Ramos (cell line): ENCODE results near the gene TEX35.

Experiments
- in situ Hi-C: fragments of 300-500 bp; cut with MboI; formaldehyde crosslinking; loops from one replicate; pipeline ENCODE4 v1.14.3; 2022; ENCODE audit warnings: low sequenced_read_pairs; ENCODE audit not compliant: unreplicated experiment

The TEX35 gene

DNA sequence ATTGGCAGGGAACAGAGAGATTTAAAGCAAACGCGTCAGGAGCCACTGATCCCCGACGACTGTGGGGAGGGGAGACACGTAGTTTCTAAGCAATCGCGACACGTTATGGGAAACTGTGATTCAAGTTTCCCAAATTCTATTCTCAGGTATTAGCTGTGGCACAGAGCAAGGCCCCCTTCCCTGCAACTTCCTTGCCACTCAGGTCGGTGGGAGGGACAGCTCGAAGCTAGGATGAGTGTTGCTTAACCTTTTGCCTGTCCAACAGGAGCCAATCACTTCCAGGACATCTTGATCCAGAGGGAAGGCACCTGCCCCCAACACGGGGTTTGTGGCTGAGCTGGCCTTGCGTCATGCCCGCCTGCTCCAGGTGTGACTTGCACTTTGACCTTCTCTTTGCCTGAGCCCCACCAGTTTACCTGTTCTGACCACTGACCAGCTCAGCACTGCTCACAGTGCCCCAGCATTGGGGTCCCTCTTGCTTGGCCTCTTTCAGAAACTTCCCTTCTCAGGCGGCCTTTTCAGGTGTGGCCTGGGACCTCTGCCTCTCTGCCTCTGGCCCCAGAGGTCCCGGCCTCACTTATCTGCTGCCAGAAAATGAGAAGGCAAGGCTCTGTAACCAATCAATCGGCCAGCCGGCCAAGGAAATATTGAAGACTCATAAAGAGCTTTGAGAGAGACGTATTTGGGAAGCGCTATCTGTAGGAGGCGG lies 24.6 kb downstream of the TEX35 start:
- in situ Hi-C loops, result loop anchor here (10.0 kb wide), 1 partner anchor 547 kb away; the partner anchor contains the start of gene TOR3A

DNA sequence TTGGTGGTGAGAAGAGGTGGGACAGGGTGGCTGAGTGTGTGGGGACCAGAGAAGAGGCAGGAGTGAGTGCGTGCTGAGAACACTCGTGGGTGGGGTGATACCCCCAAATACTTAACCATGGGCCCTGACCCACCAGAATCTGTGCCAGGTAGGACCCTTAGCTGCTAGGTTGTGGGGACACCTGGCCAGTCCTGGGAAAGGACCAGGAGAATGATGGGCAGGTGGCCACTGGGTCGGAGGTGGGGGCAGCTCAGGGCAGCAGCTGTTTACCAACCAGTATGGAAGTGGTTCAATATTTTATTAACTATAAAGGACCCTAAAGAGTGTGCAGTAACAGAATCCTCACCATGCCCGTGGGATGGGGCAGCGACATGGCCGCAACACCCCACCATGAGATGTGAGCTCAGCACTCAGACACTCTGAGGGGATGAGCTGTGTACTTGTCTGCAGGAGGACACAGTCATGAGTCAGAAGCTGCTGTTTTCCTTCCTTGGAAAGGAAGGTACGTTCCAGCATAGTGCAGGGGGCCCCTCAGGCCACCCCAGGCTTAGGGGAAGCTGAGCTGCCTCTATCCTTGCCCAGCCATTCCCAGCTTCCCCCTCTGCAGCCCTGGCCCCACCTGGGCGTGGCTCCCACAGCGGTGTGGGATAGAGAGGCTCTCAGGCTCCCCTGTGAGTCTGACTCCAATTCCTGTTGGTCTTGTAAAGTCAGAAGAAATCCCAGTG lies 25.4 kb downstream of the TEX35 start:
- in situ Hi-C loops, result loop anchor here (10.0 kb wide), 1 partner anchor 546 kb away; the partner anchor contains the start of gene TOR3A

GRCh38 chr1:178539291-178539690 lies 26.4 kb downstream of the TEX35 start:
- in situ Hi-C loops, result loop anchor here (10.0 kb wide), 1 partner anchor 546 kb away; the partner anchor contains the start of gene TOR3A

GRCh38 chr1:178540204-178540603 lies 27.3 kb downstream of the TEX35 start:
- in situ Hi-C loops, result no loop called here

GRCh38 chr1:178540646-178541045 lies 27.7 kb downstream of the TEX35 start:
- in situ Hi-C loops, result no loop called here

DNA sequence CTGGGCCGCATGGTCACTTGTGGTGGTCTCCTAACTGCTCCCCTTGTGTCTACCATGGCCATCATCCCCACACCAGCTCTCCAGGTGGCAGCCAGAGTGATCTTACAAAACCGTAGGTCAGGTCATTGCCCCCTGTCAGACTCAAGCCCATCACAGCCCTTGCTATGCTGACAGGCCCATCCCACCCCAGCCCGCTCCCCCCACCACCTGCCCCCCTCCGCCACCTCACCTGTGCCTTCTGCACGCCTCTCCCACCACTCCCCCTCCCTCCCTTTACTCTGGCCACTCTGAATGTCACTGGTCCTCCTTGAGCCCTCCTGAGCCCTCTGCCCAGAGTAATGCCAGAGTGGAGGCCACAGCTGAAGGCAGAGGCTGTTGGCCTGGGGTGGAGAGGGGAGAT lies 28.5 kb downstream of the TEX35 start:
- in situ Hi-C loops, result no loop called here

DNA sequence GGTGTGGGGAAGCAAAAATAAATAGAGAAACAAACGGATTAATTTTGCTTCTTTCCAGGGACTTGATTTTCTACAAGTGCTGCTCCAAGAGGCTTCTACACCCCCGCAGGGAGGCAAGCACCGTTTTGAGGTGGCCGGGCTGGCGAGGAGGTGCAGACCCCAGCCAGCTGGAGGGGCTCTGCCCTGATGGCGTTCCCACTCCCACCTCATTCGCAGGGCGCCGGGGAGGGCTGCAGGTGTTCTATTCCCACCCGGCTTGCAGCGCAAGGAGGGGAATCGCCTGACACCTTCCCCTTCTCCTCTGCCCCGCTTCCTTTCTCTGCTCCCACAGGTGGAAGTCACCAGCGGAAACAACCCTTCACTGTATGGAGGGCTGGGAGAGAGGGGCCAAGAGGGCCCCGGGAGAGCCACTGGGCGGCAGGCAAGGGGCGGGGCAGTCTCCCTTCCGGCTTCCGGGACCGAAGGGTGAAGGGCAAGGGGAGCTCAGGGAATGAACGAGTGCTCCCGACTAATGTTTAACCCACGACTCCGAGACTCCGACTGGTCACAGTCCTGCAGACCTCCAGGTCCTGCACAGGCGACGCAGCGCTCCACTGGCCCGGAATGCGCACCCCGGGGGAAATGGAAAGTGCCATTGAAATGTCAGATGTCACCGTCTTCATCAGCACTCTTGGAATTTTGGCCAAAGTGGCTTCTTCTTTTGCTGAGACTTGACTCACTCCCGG lies 29.1 kb downstream of the TEX35 start:
- in situ Hi-C loops, result no loop called here

DNA sequence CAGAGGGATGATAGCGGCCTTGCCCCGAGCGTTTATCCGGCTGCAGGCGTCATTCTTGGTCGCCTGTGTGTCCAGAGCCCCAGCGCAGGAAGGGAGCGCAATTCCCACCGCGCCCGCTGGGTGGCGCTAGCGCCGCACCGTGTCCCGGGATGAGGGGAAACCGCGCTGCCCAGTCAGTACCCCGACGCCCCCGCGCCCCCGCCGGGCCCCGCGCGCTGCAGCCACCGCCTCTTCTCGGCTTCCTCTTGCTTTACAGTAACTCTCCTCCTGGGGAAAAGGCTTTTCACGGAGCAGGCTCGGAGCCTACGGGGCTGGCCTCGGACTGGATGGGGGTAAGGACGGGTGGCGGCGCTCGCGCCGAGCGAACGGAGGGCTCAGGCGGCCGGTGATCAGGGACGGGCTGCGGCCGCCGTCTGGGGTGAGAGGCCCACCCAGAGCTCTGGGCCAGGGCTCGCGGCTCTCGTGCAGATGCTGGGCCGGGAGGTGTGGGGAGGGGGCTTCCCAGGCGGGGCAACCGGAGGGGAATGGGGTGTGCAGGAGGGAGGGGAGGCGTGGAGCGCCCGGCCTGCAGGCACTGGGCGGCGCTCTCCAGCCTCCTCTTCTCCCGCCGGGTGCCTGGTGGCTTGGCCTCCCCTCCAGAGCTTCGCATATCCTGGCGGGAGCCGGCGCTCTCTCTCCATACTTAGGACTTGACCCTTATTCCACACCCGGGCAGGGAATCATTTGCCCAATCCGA lies 29.8 kb downstream of the TEX35 start:
- in situ Hi-C loops, result no loop called here

GRCh38 chr1:178543290-178543607 lies 30.3 kb downstream of the TEX35 start:
- in situ Hi-C loops, result no loop called here

DNA sequence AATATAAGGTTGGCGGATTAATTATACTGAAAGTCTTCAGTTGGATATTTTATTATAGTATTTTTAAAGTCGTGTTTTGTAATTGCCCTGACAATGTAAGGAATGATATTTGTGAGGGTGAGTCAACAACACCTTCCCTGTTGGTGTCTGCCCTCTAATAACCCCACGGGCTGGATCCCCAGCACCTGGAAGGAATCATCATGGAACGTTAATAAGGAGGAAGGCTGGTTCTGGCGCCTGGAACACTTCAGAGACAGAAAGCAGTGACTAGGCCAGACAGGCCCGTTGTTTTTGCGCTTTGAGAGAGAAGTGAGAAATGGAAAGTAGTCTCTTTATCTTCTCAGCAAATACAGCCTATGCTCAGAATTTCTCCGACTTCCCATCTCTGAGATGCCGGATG lies 31.6 kb downstream of the TEX35 start:
- in situ Hi-C loops, result no loop called here

DNA sequence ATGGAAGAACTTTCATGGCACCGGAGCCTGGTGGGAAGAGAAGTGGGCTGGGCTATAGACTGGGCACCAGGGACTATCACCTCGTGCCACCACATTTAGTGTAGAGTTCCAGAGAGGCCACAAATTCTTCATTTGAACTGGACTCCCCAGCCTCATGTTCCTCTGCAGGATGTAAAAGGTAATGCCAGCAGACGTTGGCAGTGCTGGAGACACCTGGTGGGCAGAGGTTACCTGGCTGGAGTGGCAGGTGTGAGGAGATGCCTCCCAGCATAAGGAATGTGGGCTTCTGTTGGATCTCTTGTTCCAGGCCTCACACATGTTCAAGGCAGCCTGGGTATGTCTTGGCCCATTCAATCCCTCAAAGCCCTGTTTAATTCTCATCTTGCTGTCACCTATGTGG lies 35.2 kb downstream of the TEX35 start:
- in situ Hi-C loops, result no loop called here

GRCh38 chr1:178551307-178551706 lies 38.4 kb downstream of the TEX35 start:
- in situ Hi-C loops, result loop anchor here (10.0 kb wide), 1 partner anchor 193 kb away; no protein-coding TSS in a partner anchor

DNA sequence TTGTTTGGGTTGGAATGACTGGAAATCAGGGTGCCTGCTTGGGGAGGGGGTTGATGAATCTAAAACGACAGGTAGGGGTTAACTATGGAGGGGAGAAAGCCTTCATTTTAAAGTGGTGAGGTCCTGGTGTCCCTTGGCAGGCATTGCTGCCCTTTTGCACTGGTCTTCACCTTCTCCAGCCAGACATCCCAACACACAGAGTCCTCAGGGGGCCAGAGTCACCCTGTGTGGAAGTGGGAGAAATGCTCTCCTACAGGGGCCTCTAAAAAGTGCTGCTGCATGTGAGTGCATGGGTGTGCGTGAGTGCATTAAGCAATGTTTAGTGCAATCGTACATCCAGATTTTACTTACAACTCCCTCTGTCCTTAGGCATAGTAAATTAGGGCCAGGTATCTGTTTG lies 39.0 kb downstream of the TEX35 start:
- in situ Hi-C loops, result loop anchor here (10.0 kb wide), 1 partner anchor 193 kb away; no protein-coding TSS in a partner anchor

- in situ Hi-C loops, result loop anchor here (10.0 kb wide), 1 partner anchor 192 kb away; no protein-coding TSS in a partner anchor
Observed at GRCh38 chr1:178552856-178553255, 39.9 kb downstream of the TEX35 start.

GRCh38 chr1:178554351-178554750 lies 41.4 kb downstream of the TEX35 start:
- in situ Hi-C loops, result loop anchor here (10.0 kb wide), 1 partner anchor 190 kb away; no protein-coding TSS in a partner anchor

- in situ Hi-C loops, result loop anchor here (10.0 kb wide), 1 partner anchor 189 kb away; no protein-coding TSS in a partner anchor
Observed at GRCh38 chr1:178555613-178556012, 42.7 kb downstream of the TEX35 start.

DNA sequence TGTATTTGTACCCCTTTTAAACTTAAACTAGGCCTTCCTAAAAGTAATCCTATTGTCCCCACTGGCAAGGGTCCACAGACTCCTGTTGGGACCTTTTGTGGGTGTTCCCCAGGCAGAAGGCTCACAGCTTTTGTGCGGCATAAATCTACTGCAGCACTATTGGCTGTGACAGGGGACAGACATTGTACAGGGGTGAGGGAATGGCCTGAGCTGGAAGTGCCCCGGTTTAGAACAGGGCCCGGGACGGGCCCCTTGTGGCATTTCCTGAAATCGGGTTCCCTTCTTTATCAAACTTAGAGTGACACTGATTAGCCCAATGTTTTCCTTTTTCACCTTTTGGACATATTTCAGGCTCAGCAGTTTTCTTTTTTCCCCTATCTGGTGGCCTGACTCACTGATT lies 45.9 kb downstream of the TEX35 start:
- in situ Hi-C loops, result loop anchor here (10.0 kb wide), 1 partner anchor 186 kb away; no protein-coding TSS in a partner anchor

DNA sequence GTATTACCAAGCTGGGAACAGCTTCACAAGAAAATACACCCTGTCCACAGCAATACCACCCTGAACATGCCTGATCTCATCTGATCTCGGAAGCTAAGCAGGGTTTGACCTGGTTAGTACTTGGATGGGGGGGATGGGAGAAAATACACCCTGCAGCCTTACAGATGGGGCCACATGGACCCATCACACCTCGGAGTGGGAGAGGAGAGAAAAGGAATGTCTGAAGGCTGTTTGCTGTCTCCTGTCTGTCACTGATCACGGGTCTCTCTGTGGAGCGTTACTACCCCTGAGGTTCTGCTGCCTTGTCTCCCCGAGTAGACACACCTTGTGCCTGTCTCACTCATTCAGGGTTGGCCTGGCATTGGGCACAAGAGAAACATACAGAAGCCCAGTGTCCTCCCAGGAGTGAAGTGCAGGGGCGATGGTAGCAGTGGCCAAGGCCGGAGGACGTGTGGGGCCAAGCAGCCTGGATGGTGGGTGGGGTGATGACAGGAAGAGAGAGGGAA lies 48.0 kb downstream of the TEX35 start:
- in situ Hi-C loops, result no loop called here

DNA sequence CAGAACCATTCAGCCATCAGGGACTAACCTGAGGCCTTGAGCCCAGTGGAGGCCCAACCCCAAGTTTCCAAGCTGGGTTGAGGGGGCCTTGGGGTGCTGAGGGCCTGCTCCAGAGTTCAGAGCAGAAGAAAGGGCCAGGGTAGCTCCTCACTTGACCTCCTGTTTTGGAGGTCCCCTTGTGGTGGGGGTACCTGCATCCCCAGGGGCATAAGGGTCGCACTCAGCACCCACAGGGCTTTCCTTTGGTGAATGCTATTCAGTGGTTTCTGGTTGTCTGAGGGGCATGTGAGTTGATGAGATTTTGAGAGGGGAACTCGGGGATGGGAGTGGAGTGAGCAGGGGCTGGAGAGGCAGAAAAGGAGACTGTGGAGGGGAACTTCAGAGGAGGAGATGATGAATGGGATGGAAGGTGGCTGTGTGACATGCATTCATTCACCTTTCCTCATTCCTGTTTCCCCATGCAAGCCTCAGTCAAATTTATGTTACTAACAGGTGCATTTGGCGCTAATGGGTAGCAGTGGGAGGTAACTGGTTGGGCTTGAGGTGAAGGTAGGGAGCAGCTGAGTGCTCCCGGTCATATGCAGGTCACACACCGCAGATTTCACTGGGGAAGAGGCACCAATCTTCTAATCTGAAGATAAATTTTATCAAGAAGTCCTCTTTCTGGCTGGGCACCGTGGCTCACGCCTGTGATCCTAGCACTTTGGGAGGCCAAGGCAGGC lies 50.4 kb downstream of the TEX35 start:
- in situ Hi-C loops, result no loop called here
